AG04449 (cell line): Measurements from ENCODE around the gene HOXA6.

ENCODE experiments used
- CTCF ChIA-PET: fragments of 350-600 bp; formaldehyde crosslinking; extraction: SDS; loops from one replicate; lab custom pipeline; 2021; ENCODE audit warnings: antibody characterized with exemption; lab: Yijun Ruan, JAX
- POLR2A ChIA-PET: fragments of 400-600, 350-600 bp; formaldehyde crosslinking; extraction: SDS; loops from one replicate; lab custom pipeline; 2020; ENCODE audit warnings: antibody characterized with exemption, inconsistent platforms; lab: Yijun Ruan, JAX
- DNase-seq: peaks from one replicate; pipeline ENCODE4 v3.0.0-alpha.2; 2010; ENCODE audit warnings: low read depth, low spot score
- H3K4me3 ChIP-seq: 2 replicates; pipeline ENCODE4 v1.5.1; 2011; ENCODE audit warnings: low read depth, mild to moderate bottlenecking, control low read depth, low read length
- CTCF ChIP-seq: IDR thresholded peaks from one replicate; pipeline ENCODE4 v1.5.1; 2011; ENCODE audit warnings: mild to moderate bottlenecking, moderate library complexity, low read length, control low read depth, inconsistent platforms; ENCODE audit not compliant: insufficient read depth; ENCODE audit errors: missing control alignments

Gene HOXA6

GRCh38 chr7:27173956-27174873, 26.6 kb upstream of the HOXA6 start, which contains the start of gene HOXA10:
Gene HOXA10, minus strand, starts transcription at chr7:27174320. Its CDS starts 14 bp downstream, at chr7:27174306.
- DNase-seq, result no peak
- CTCF ChIA-PET, result interaction anchor here (0.9 to 9.5 kb wide), 4 partner anchors 11 to 25 kb away, joined by 3 to 117 read pairs (median 3); partner anchors contain the start of genes HOXA13, HOXA3 and HOXA9
- POLR2A ChIA-PET, result interaction anchor here (2.2 to 5.5 kb wide), 3 partner anchors 8 to 12 kb away, joined by 9 to 33 read pairs (median 13); partner anchors contain the start of genes HOXA11 and HOXA9
- TF ChIP-seq CTCF, result no peak
- peak within 1 kb of the TSS; percentile 75 for H3K4me3 ChIP-seq

- no peak for TF ChIP-seq CTCF
- ChIA-PET CTCF (interaction anchor here (1.3 to 9.5 kb wide), 4 partner anchors 9 to 21 kb away, joined by 3 to 117 read pairs (median 3); partner anchors contain the start of genes HOXA3, HOXA7 and HOXA9), POLR2A (interaction anchor here (2.8 to 5.5 kb wide), 2 partner anchors 11 to 12 kb away, joined by 9 to 33 read pairs; partner anchors contain the start of gene HOXA11)
- DNase-seq, result no peak
- peak overlapping the region; percentile 75 for H3K4me3 ChIP-seq
These were observed 26.0 kb upstream of the HOXA6 start for GRCh38 chr7:27173511-27173955.

- DNase-seq, result no peak
- ChIA-PET POLR2A (interaction anchor here (0.8 to 5.5 kb wide), 3 partner anchors 9 to 11 kb away, joined by 3 to 33 read pairs (median 9); partner anchors contain the start of gene HOXA11), CTCF (interaction anchor here (1.3 to 9.5 kb wide), 5 partner anchors 9 to 22 kb away, joined by 3 to 117 read pairs (median 3); partner anchors contain the start of genes HOXA3, HOXA7 and HOXA9)
- no peak for TF ChIP-seq CTCF
- H3K4me3 ChIP-seq, result peak overlapping the region; percentile 75
These were observed 25.4 kb upstream of the HOXA6 start for GRCh38 chr7:27172823-27173510.

- no peak for DNase-seq
- ChIA-PET CTCF (interaction anchor here (1.0 to 9.5 kb wide), 8 partner anchors 6 to 1321 kb away, joined by 3 to 117 read pairs (median 3); partner anchors contain the start of genes HOXA3, HOXA7 and HOXA9), POLR2A (interaction anchor here (0.8 to 5.5 kb wide), 4 partner anchors 8 to 1316 kb away, joined by 3 to 33 read pairs (median 8); partner anchors contain the start of gene HOXA11)
- H3K4me3 ChIP-seq, result peak overlapping the region; percentile 75
- no peak for TF ChIP-seq CTCF
These were observed 24.8 kb upstream of the HOXA6 start for GRCh38 chr7:27172315-27172774.

GRCh38 chr7:27171637-27172314, 24.2 kb upstream of the HOXA6 start:
- no peak for TF ChIP-seq CTCF
- CTCF ChIA-PET, result interaction anchor here (1.0 to 9.5 kb wide), 6 partner anchors 7 to 1320 kb away, joined by 3 to 117 read pairs (median 4); partner anchors contain the start of genes HOXA7 and HOXA9
- H3K4me3 ChIP-seq, result peak overlapping the region; percentile 75
- POLR2A ChIA-PET, result interaction anchor here (1.3 to 5.5 kb wide), 4 partner anchors 7 to 1315 kb away, joined by 6 to 53 read pairs (median 21); partner anchors contain the start of gene HOXA11
- DNase-seq, result no peak
